ENCODE data around the gene SMAD3.

GRCh38 chr15:67177752-67178151, 112.3 kb downstream of the SMAD3 start:
- TF ChIP-seq YY1 (IDR thresholded peaks at IDR 0.05; ENCODE audit: insufficient read depth, insufficient read length), result no peak
- no peak for TF ChIP-seq SUZ12 (IDR thresholded peaks at IDR 0.05; ENCODE audit: extremely low read depth, insufficient read depth, insufficient read length)
- no peak for TF ChIP-seq ZNF274 (IDR thresholded peaks at IDR 0.05; ENCODE audit: low read depth, low read length)
